SK-N-MC (cell line): ENCODE results near the gene DIP2C.

Source experiments
- EZH2 ChIP-seq: fragments of 200-600 bp; sonication (generic); IDR thresholded peaks from one replicate; pipeline ENCODE4 v1.6.1; 2017; ENCODE audit warnings: antibody characterized with exemption
- FOXP2 ChIP-seq: optimal IDR thresholded peaks from 2 replicates; pipeline ENCODE3; 2011; ENCODE audit warnings: mild to moderate bottlenecking, moderate library complexity; ENCODE audit not compliant: insufficient read depth; ENCODE audit errors: extremely low read length, control extremely low read depth
- POLR2AphosphoS5 ChIP-seq: IDR thresholded peaks from 2 replicates; pipeline ENCODE4 v1.6.1; 2012; ENCODE audit warnings: mild to moderate bottlenecking, low read depth, low read length, borderline replicate concordance

GRCh38 chr10:718143-718700 lies 28.8 kb upstream of the DIP2C start:
- no peak for TF ChIP-seq POLR2AphosphoS5
- TF ChIP-seq EZH2, result no peak
- TF ChIP-seq FOXP2, result no peak
